GM10847 (cell line): ENCODE results near the gene ZFYVE28.

Experiments
- POLR2A ChIP-seq: IDR thresholded peaks from 2 replicates; pipeline ENCODE4 v1.6.1; 2011; ENCODE audit not compliant: insufficient read length; ENCODE audit errors: extremely low read depth

ZFYVE28 gene

DNA sequence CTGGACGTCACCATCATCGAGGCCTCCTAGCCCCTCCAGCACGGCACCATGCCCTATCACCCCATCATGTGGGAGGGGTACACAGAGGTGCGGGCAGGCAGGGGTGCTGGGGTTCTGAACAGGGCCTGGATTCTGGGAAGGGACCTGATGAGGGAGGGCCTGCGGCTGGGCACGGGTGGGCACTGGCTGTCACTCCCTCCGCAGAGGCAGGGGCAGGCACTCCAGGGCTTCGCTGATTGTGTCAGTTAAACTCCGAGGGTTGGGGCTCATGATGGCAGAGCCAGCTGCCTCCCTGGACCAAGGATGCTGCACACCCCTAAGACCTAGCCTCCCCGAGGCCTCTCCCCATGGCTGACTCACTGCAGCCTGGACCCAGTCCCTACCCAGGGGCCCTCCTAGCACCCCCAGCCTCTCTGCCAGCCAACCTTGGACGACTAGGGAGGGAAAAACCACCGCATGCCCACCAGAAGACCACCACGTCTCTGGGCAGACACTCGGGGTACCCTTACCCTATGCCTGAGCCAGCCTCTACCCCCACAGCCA, 45.9 kb downstream of the ZFYVE28 start:
- TF ChIP-seq POLR2A = no peak

- no peak for TF ChIP-seq POLR2A
Measured at GRCh38 chr4:2371765-2372487, 46.5 kb downstream of the ZFYVE28 start.

- TF ChIP-seq POLR2A = no peak
Measured at GRCh38 chr4:2370597-2371320, 47.7 kb downstream of the ZFYVE28 start.

GRCh38 chr4:2368746-2369437, 49.6 kb downstream of the ZFYVE28 start:
- TF ChIP-seq POLR2A = no peak

GRCh38 chr4:2367626-2368025, 50.8 kb downstream of the ZFYVE28 start:
- TF ChIP-seq POLR2A = no peak

DNA sequence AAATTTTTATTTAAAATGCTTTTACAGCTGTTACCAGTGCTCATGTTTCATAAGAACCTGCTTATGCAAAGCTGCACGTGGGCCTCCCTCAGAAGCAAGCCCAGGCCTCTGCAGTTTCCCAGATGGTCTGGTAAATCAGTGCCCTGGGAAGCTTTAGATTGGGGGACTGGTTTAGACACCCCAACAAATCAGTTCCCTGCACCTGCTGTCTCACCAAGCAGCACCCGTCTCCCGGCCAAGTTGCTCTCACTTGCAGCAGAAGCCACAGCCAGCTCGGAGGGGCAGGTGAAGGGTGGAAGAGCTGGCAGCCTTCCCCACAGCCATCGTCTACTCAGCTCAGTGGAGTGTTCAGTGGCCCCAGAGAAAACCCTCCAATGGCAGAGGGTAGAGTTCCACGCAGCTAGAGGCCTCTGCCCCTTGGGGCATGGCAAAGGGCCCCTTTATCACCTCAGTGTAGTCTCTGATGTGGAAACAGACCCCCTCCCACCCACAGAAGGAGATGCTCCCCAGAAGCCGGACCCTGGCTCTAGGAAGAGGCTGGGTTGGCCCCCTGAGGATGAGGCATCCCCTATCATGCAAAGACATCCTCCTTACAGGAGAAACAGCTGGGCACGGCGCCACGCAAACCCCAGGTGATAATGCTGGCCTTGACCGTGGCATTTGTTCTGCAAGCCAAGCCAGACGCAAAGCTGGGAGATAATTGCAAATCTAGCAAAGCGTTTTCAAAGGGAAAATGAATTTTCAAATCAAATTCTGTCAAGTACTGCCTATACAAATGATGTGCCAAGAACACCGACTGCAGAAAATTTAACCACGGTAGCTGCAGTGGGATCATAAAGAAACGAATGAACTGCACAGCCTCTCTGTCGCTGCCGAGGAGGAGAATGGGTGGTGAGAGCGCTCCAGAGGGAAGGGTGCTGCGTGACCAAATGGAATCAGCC, 51.9 kb downstream of the ZFYVE28 start:
- TF ChIP-seq POLR2A = no peak

- no peak for TF ChIP-seq POLR2A
Measured at GRCh38 chr4:2365913-2366210, 52.6 kb downstream of the ZFYVE28 start.

GRCh38 chr4:2365054-2365912, 53.2 kb downstream of the ZFYVE28 start:
- no peak for TF ChIP-seq POLR2A

GRCh38 chr4:2364654-2365053, 53.8 kb downstream of the ZFYVE28 start:
- TF ChIP-seq POLR2A = no peak

DNA sequence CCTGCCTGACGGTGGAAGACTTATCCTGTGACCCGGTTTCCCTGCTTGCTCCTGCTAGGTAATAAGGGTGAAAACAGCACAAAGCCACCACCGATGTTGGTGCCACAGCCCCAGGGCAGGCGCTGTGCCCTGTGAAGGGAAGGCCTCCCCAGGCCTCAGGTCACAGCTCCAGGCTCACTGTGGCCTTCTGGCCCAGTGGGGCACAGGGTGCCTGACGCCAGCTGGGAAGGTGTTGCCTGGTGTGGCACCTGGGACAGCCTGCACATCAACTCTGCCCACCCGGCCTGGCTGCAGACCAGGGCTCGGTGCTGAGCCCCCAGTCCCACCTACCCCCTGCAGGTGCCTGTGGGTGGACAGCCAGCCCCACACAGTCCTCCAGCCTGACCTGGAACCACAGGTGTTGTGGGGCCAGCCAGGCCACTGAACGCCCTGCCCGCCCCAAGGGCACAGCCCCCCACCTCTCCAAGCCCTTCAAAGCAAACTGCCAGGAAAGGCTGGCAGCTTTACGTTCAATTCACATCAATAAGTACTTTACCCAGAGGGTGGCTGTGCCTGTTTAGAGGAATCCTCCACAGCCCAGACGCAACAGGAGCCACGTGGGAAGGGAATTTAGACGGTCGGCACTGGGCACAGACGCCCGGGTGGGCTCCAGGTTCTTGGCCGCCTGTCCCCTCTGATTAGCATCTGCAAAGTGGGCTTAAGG, 54.3 kb downstream of the ZFYVE28 start:
- TF ChIP-seq POLR2A = no peak

GRCh38 chr4:2363056-2363721, 55.3 kb downstream of the ZFYVE28 start:
- TF ChIP-seq POLR2A = no peak

GRCh38 chr4:2362266-2363055, 56.0 kb downstream of the ZFYVE28 start:
- no peak for TF ChIP-seq POLR2A
